GM15510 (cell line): ENCODE measurements around the gene JARID2.

ENCODE experiments used
- POLR2A ChIP-seq: IDR thresholded peaks from 3 replicates; pipeline ENCODE4 v1.6.1; 2011; ENCODE audit warnings: borderline replicate concordance; ENCODE audit not compliant: insufficient read length; ENCODE audit errors: extremely low read depth

The JARID2 gene

GRCh38 chr6:15476631-15477380, 230.9 kb downstream of the JARID2 start:
- TF ChIP-seq POLR2A = no peak

- no peak for TF ChIP-seq POLR2A
Measured at GRCh38 chr6:15477746-15478145, 231.9 kb downstream of the JARID2 start.

- no peak for TF ChIP-seq POLR2A
Measured at GRCh38 chr6:15479761-15480160, 233.9 kb downstream of the JARID2 start.

- no peak for TF ChIP-seq POLR2A
Measured at GRCh38 chr6:15480525-15480924, 234.7 kb downstream of the JARID2 start.

GRCh38 chr6:15481390-15482291, 235.8 kb downstream of the JARID2 start:
- no peak for TF ChIP-seq POLR2A

GRCh38 chr6:15483060-15483459, 237.2 kb downstream of the JARID2 start:
- TF ChIP-seq POLR2A = no peak

GRCh38 chr6:15484140-15484539, 238.3 kb downstream of the JARID2 start:
- no peak for TF ChIP-seq POLR2A

GRCh38 chr6:15484821-15485220, 239.0 kb downstream of the JARID2 start:
- TF ChIP-seq POLR2A = no peak

GRCh38 chr6:15485936-15486335, 240.1 kb downstream of the JARID2 start:
- no peak for TF ChIP-seq POLR2A

GRCh38 chr6:15487262-15487661, 241.4 kb downstream of the JARID2 start:
- TF ChIP-seq POLR2A = no peak

- no peak for TF ChIP-seq POLR2A
Measured at GRCh38 chr6:15489261-15489962, 243.5 kb downstream of the JARID2 start.

GRCh38 chr6:15490242-15491100, 244.6 kb downstream of the JARID2 start:
- no peak for TF ChIP-seq POLR2A

- no peak for TF ChIP-seq POLR2A
Measured at GRCh38 chr6:15491255-15491985, 245.6 kb downstream of the JARID2 start.

GRCh38 chr6:15491986-15492269, 246.1 kb downstream of the JARID2 start:
- TF ChIP-seq POLR2A = no peak
